Measurements from ENCODE around the gene CACNA1I.

DNA sequence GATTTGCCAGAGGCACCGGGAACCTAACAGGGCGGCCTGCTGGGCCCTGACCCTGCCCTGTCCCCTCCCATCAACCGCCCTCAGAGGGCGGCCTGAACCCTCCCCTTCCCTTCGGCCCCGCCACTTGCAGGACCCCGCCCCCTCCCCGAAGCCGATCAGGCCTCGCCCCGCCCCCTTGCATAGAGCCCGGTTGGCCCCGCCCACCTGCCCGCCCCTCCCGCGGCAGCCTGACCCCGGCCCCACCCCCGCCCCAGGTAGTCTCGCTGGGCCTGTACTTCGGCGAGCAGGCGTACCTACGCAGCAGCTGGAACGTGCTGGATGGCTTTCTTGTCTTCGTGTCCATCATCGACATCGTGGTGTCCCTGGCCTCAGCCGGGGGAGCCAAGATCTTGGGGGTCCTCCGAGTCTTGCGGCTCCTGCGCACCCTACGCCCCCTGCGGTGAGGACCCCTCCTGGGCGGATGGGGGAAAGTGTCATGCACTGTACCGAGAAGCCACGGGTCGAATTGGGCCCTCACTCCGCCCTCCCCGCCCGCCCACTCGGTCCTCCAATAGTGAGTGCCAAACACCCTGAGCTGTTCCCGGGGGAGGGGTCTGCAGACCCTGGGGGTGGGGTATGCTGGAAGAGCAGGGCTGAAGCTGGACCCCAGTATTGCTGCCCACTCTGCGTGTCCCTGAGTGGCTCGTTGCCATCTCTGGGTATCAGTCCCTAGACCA is 94.1 kb downstream of the CACNA1I start:
- TF ChIP-seq EZH2 (IDR thresholded peaks at IDR 0.05), result no peak
- TF ChIP-seq POLR2AphosphoS5 (IDR thresholded peaks at IDR 0.05; ENCODE audit: borderline replicate concordance, low read depth, low read length), result no peak

All from SK-N-MC (cell line).